Stimulated activated naive B cell treated with anti-CD40 and anti-IgM and Interleukin-4, amounts not matched to agents 10 μg/mL and 1 μg/mL and 100 μg/mL, for 72 hours (primary cell): Measurements from ENCODE around the gene CCDC158.
"Not testable (repeated sequence)": the region's sequence is repeated elsewhere in the genome, so short reads cannot be mapped to it uniquely, and the experiment has no call there.

Experiments used
- ATAC-seq, 2 donors: fragments of 150-1000 bp; cut with Tn5 transposase; replicated peaks; 2 replicates each; pipeline ENCODE4 v1.10.0; 2021; ENCODE audit warnings: moderate library complexity in 1 of 2
- DNase-seq: peaks from one replicate; pipeline ENCODE4 v3.0.0; 2021
- H3K27ac Mint-ChIP-seq: one replicate; pipeline ENCODE4 v1.8.0; 2022; ENCODE audit warnings: mild to moderate bottlenecking, mixed read lengths
- H3K27me3 Mint-ChIP-seq, 2 donors: one replicate each; pipeline ENCODE4 v1.8.0; 2022; ENCODE audit warnings: mixed read lengths in 2 of 2
- H3K36me3 Mint-ChIP-seq, 2 donors: one replicate each; pipeline ENCODE4 v1.8.0; 2022; ENCODE audit warnings: mixed read lengths in 2 of 2, mild to moderate bottlenecking in 1 of 2
- H3K4me1 Mint-ChIP-seq, 2 donors: one replicate each; pipeline ENCODE4 v1.8.0; 2022; ENCODE audit warnings: mixed read lengths in 2 of 2, mild to moderate bottlenecking in 1 of 2
- H3K4me3 Mint-ChIP-seq, 2 donors: one replicate each; pipeline ENCODE4 v1.8.0; 2022; ENCODE audit warnings: mild to moderate bottlenecking in 2 of 2, mixed read lengths in 2 of 2, moderate library complexity in 1 of 2
- H3K9me3 Mint-ChIP-seq, 2 donors: one replicate each; pipeline ENCODE4 v1.8.0; 2022; ENCODE audit warnings: mixed read lengths in 2 of 2, mild to moderate bottlenecking in 1 of 2

Gene CCDC158

GRCh38 chr4:76305971-76306881, 114.7 kb downstream of the CCDC158 start, which contains the start of gene STBD1:
STBD1 (plus strand) TSS chr4:76306733; CDS start chr4:76306770, 37 bp downstream.
- H3K4me1 Mint-ChIP-seq, result peaks cover 11 to 22% of the 10 kb centered on the region in 2 donors
- H3K36me3 Mint-ChIP-seq, result no peaks in the 10 kb centered on the region
- peak within 1 kb of the TSS; percentile 83 to 89 for H3K4me3 Mint-ChIP-seq
- peaks cover 27 to 56% of the 10 kb centered on the region in 2 donors for H3K27me3 Mint-ChIP-seq
- ATAC-seq (peak; percentile 66 to 76), DNase-seq (peak; percentile 6)
- H3K9me3 Mint-ChIP-seq, result no peaks in the 10 kb centered on the region
- no peak within 1 kb of the TSS for H3K27ac Mint-ChIP-seq

DNA sequence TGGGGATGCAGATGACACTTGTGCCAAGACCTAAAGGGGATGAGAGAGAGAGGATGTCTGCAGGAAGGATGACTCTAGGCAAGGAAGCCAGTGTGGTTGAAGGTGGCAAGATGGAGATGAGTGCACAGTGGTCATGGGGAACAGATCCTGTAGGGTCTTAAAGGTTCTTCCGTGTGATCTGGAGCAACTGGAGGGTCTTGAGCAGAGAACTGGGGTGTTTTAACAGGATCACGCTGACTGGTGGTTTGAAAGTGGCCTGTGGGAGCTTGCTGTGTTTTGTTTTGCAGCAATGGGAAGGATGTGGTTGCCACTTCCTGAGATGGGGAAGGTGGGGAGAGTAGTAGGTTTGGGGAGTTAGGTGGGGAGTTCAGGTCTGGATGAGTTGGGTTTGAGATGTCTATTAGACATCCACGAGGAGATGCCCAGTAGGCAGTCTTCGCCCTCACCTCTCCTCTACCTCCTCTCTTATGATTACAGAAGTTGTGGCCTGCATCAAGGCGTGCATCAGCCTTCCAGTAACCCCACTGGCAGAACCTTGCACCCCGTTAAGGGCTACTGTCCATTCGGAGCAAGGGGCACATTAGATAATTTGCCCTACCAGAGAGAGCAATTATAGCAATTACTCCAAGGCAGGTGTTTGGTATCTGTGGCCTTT, 115.8 kb downstream of the CCDC158 start:
- no peak for DNase-seq
- Mint-ChIP-seq H3K27ac (no peak overlapping the region), H3K27me3 (peaks cover 27 to 56% of the 10 kb centered on the region in 2 donors), H3K36me3 (no peaks in the 10 kb centered on the region), H3K4me1 (peaks cover 14 to 25% of the 10 kb centered on the region in 2 donors), H3K4me3 (peak overlapping the region; percentile 83 to 89), H3K9me3 (no peaks in the 10 kb centered on the region)
- ATAC-seq, result no peak

GRCh38 chr4:76302826-76303438, 118.0 kb downstream of the CCDC158 start:
- peaks cover 0 to 2% of the 10 kb centered on the region in 2 donors for H3K36me3 Mint-ChIP-seq
- peaks cover 14 to 25% of the 10 kb centered on the region in 2 donors for H3K4me1 Mint-ChIP-seq
- peaks cover 21 to 47% of the 10 kb centered on the region in 2 donors for H3K27me3 Mint-ChIP-seq
- peaks cover 5 to 6% of the 10 kb centered on the region in 2 donors for H3K9me3 Mint-ChIP-seq
- DNase-seq (no peak), ATAC-seq (no peak)
- H3K4me3 Mint-ChIP-seq, result no peak overlapping the region
- no peak overlapping the region for H3K27ac Mint-ChIP-seq

DNA sequence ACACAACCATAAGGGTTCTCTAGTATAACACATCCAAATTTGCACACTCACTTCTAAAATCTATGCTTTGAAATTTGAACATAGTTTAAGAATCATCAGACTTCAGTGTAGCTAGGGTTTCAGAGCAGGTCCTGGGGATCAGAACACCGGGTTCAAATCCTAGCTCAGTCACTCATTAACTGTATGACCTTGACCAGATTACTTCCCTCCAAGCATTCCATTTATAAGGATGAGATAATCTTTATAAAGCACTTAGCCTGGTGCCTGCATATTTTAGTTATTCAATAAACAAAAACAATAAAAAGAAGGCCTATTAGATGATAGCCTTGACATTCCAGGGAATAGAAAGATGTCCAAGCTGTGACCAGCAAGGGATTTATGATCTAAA, 119.2 kb downstream of the CCDC158 start:
- DNase-seq, result no peak
- Mint-ChIP-seq H3K4me1 (peaks cover 14 to 24% of the 10 kb centered on the region in 2 donors), H3K27me3 (peaks cover 21 to 41% of the 10 kb centered on the region in 2 donors), H3K27ac (no peak overlapping the region), H3K36me3 (peaks cover 0 to 5% of the 10 kb centered on the region in 2 donors), H3K4me3 (no peak overlapping the region), H3K9me3 (peaks cover 5 to 10% of the 10 kb centered on the region in 2 donors)
- no peak for ATAC-seq

GRCh38 chr4:76301068-76301774, 119.7 kb downstream of the CCDC158 start:
- H3K4me3 Mint-ChIP-seq, result no peak overlapping the region
- H3K9me3 Mint-ChIP-seq, result peaks cover 5 to 10% of the 10 kb centered on the region in 2 donors
- DNase-seq (peak; percentile 13), ATAC-seq (peak; percentile 89 to 91)
- no peak overlapping the region for H3K27ac Mint-ChIP-seq
- peaks cover 12 to 19% of the 10 kb centered on the region in 2 donors for H3K4me1 Mint-ChIP-seq
- H3K27me3 Mint-ChIP-seq, result peaks cover 18 to 35% of the 10 kb centered on the region in 2 donors
- H3K36me3 Mint-ChIP-seq, result peaks cover 0 to 5% of the 10 kb centered on the region in 2 donors

GRCh38 chr4:76300012-76300411, 120.9 kb downstream of the CCDC158 start:
- Mint-ChIP-seq H3K4me1 (peaks cover 10 to 11% of the 10 kb centered on the region in 2 donors), H3K36me3 (peaks cover 0 to 5% of the 10 kb centered on the region in 2 donors), H3K9me3 (peaks cover 5 to 10% of the 10 kb centered on the region in 2 donors), H3K27ac (no peak overlapping the region), H3K4me3 (no peak overlapping the region), H3K27me3 (peaks cover 12 to 23% of the 10 kb centered on the region in 2 donors)
- DNase-seq (no peak), ATAC-seq (no peak)

DNA sequence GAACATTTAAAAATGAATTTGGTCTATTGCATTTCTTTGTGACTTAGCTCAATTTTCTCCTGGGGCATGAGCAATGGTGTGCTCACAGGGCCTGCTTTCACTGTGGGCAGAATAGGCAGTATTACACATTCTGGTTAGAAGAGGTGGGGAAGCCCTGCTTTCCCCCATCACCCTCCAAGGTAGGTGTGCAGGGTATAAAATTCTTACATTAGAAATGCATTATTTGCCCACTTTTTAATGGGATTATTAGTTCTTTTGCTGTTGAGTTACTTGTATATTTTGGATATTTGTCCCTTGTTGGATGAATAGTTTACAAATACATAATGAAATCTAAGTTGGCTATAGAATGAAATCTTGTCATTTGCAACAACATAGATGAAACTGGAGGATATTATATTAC, 122.7 kb downstream of the CCDC158 start:
- ATAC-seq (no peak), DNase-seq (no peak)
- H3K4me1 Mint-ChIP-seq, result peaks cover 6 to 8% of the 10 kb centered on the region in 2 donors
- peaks cover 5 to 10% of the 10 kb centered on the region in 2 donors for H3K9me3 Mint-ChIP-seq
- H3K27ac Mint-ChIP-seq, result no peak overlapping the region
- H3K4me3 Mint-ChIP-seq, result no peak overlapping the region
- H3K36me3 Mint-ChIP-seq, result peaks cover 0 to 5% of the 10 kb centered on the region in 2 donors
- H3K27me3 Mint-ChIP-seq, result peaks cover 8 to 13% of the 10 kb centered on the region in 2 donors

DNA sequence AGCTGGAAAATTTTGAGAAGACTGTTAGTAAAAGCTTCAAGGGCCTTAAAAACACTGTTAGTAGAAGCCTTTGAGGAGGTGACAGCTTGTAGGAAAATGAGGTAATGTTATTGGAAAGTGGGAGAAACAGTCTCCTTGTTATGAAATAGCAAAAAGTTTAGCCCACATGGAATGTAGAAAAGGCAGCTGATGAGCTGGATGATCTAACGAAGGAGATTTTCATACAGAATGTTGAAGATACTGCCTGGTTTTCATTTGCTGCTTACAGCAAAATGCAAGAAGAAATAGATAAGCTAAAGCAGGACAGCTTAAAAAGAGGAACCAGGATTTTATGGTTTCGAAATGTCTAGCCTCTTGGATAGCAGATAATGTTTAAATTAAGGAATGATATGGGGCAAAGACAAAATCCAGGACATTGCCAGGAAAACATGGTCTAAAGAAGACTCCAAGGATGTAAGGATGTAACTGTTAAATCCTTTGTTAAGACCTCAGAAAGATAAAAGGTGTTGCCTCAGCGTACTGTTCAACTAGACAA, 124.6 kb downstream of the CCDC158 start:
- ATAC-seq (no peak), DNase-seq (no peak)
- H3K4me3 Mint-ChIP-seq, result no peak overlapping the region
- peaks cover 0 to 5% of the 10 kb centered on the region in 2 donors for H3K36me3 Mint-ChIP-seq
- no peak overlapping the region for H3K27ac Mint-ChIP-seq
- H3K9me3 Mint-ChIP-seq, result peaks cover 5 to 10% of the 10 kb centered on the region in 2 donors
- peaks cover 5 to 10% of the 10 kb centered on the region in 2 donors for H3K27me3 Mint-ChIP-seq
- H3K4me1 Mint-ChIP-seq, result peaks cover 4% of the 10 kb centered on the region in 2 donors

DNA sequence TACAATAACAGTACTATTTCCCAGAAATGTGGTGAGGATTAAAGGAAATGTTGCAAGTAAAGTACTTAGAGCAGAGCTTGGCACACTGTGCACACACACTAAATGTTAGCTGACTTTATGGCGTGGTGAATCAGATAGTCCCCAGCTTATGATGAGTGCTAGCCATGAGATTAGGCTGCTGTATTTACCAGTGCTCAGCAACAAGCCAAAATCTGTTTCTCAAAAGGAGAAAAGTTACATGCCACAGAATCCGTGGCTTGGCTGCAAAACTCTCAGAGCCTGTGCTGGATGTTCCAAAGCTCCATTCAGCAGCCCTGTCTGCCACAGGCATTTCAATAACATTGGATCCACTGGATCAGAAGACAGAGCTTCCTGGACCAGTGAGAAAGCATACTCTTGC, 127.2 kb downstream of the CCDC158 start:
- H3K4me1 Mint-ChIP-seq, result no peaks in the 10 kb centered on the region
- H3K27me3 Mint-ChIP-seq, result peaks cover 15 to 20% of the 10 kb centered on the region in 2 donors
- H3K36me3 Mint-ChIP-seq, result peaks cover 0 to 5% of the 10 kb centered on the region in 2 donors
- peaks cover 5 to 10% of the 10 kb centered on the region in 2 donors for H3K9me3 Mint-ChIP-seq
- ATAC-seq (no peak), DNase-seq (no peak)
- no peak overlapping the region for H3K4me3 Mint-ChIP-seq
- H3K27ac Mint-ChIP-seq, result no peak overlapping the region

GRCh38 chr4:76292730-76293129, 128.2 kb downstream of the CCDC158 start:
- H3K4me1 Mint-ChIP-seq, result no peaks in the 10 kb centered on the region
- no peak overlapping the region for H3K27ac Mint-ChIP-seq
- H3K27me3 Mint-ChIP-seq, result peaks cover 19 to 23% of the 10 kb centered on the region in 2 donors
- H3K9me3 Mint-ChIP-seq, result peaks cover 0 to 4% of the 10 kb centered on the region in 2 donors
- no peak overlapping the region for H3K4me3 Mint-ChIP-seq
- ATAC-seq (no peak), DNase-seq (no peak)
- H3K36me3 Mint-ChIP-seq, result peaks cover 0 to 3% of the 10 kb centered on the region in 2 donors

DNA sequence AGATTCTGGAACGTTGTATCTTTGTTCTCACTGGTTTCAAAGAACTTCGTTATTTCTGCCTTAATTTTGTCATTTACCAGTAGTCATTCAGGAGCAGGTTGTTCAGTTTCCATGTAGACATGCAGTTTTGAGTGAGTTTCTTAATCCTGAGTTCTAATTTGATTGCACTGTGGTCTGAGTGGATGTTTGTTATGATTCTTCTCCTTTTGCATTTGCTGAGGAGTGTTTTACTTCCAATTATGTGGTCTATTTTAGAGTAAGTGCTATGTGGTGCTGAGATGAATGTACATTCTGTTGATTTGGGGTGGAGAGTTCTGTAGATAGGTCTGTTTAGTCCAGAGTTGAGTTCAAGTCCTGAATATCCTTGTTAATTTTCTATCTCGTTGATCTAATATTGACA, 133.1 kb downstream of the CCDC158 start:
- peaks cover 24 to 35% of the 10 kb centered on the region in 2 donors for H3K27me3 Mint-ChIP-seq
- not testable (repeated sequence) for ATAC-seq, DNase-seq, H3K4me1 Mint-ChIP-seq, H3K4me3 Mint-ChIP-seq, H3K27ac Mint-ChIP-seq, H3K36me3 Mint-ChIP-seq, H3K9me3 Mint-ChIP-seq

- Mint-ChIP-seq H3K27me3 (peaks cover 14 to 21% of the 10 kb centered on the region in 2 donors), H3K4me3 (no peak overlapping the region), H3K27ac (no peak overlapping the region), H3K9me3 (peaks cover 0 to 2% of the 10 kb centered on the region in 2 donors), H3K36me3 (no peaks in the 10 kb centered on the region), H3K4me1 (no peaks in the 10 kb centered on the region)
- no peak for DNase-seq
- ATAC-seq, result no peak
Observed at GRCh38 chr4:76283900-76284299, 137.0 kb downstream of the CCDC158 start.

GRCh38 chr4:76282941-76283689, 137.8 kb downstream of the CCDC158 start:
- no peaks in the 10 kb centered on the region for H3K36me3 Mint-ChIP-seq
- H3K27ac Mint-ChIP-seq, result no peak overlapping the region
- ATAC-seq, result no peak
- H3K4me1 Mint-ChIP-seq, result no peaks in the 10 kb centered on the region
- no peak for DNase-seq
- H3K27me3 Mint-ChIP-seq, result peaks cover 13 to 21% of the 10 kb centered on the region in 2 donors
- peaks cover 0 to 2% of the 10 kb centered on the region in 2 donors for H3K9me3 Mint-ChIP-seq
- no peak overlapping the region for H3K4me3 Mint-ChIP-seq
